Right ventricle myocardium superior (tissue), 1 donor: ENCODE measurements around the gene PARP14. TPM values are rescaled to one million over a fixed set of nuclear protein-coding genes. Genes with fewer than 3 reads are reported as not detected.
"Not testable (repeated sequence)": the region's sequence is repeated elsewhere in the genome, so short reads cannot be mapped to it uniquely, and the experiment has no call there.

Source experiments
- ATAC-seq: fragments of 200-7000 bp; cut with Tn5 transposase; one replicate; pipeline ENCODE4 v1.9.1; 2020; ENCODE audit warnings: mild to moderate bottlenecking; ENCODE audit not compliant: poor library complexity
- DNase-seq: peaks from one replicate; pipeline ENCODE4 v3.0.0-alpha.2; 2020
- intact Hi-C: fragments of 100-400 bp; cut with DNase I; formaldehyde crosslinking; loops from one replicate; pipeline ENCODE4 v1.11.2; 2022
- total RNA-seq: library from RNA; stranded (reverse); fragmentation: NEBNext Ultra II Directional; extraction: Animal tissue kit (Norgen Biotek cat#: 25700); gene quantifications from one replicate; pipeline ENCODE4 v1.2.1, GENCODE V29; 2021
- donor health status: DM: no; HTN: yes; CAD: no; lungs with severe emphysema.

The PARP14 gene
- total RNA-seq, 1 donor from 2014 or later, result 10.6 TPM

GRCh38 chr3:122705379-122705778 is 24.7 kb downstream of the PARP14 start:
- intact Hi-C loops, result no loop called here
- ATAC-seq (no peak), DNase-seq (no peak)

- intact Hi-C loops, DNase-seq, ATAC-seq: not testable (repeated sequence)
Measured at GRCh38 chr3:122710616-122711251, 30.1 kb downstream of the PARP14 start.

- intact Hi-C loops, result no loop called here
- ATAC-seq (no peak), DNase-seq (no peak)
Measured at GRCh38 chr3:122714273-122714672, 33.6 kb downstream of the PARP14 start.

GRCh38 chr3:122716667-122717066 is 36.0 kb downstream of the PARP14 start:
- no peak for DNase-seq
- no peak for ATAC-seq
- intact Hi-C loops, result no loop called here

GRCh38 chr3:122719273-122719921 is 38.8 kb downstream of the PARP14 start:
- ATAC-seq (no peak), DNase-seq (no peak)
- intact Hi-C loops, result no loop called here

GRCh38 chr3:122725106-122725505 is 44.5 kb downstream of the PARP14 start:
- ATAC-seq, result no peak
- intact Hi-C loops, result no loop called here
- DNase-seq, result no peak

GRCh38 chr3:122727294-122727693 is 46.7 kb downstream of the PARP14 start:
- DNase-seq (no peak), ATAC-seq (no peak)
- intact Hi-C loops, result no loop called here

- no peak for ATAC-seq
- intact Hi-C loops, result no loop called here
- no peak for DNase-seq
Measured at GRCh38 chr3:122727766-122728165, 47.1 kb downstream of the PARP14 start.

GRCh38 chr3:122728186-122728585 is 47.5 kb downstream of the PARP14 start:
- ATAC-seq (no peak), DNase-seq (no peak)
- intact Hi-C loops, result no loop called here

- intact Hi-C loops, result no loop called here
- no peak for ATAC-seq
- no peak for DNase-seq
Measured at GRCh38 chr3:122728756-122729514, 48.3 kb downstream of the PARP14 start.

GRCh38 chr3:122730240-122730639 is 49.6 kb downstream of the PARP14 start:
- ATAC-seq, result no peak
- intact Hi-C loops, result no loop called here

GRCh38 chr3:122732682-122733525 is 52.3 kb downstream of the PARP14 start:
- ATAC-seq, intact Hi-C loops, DNase-seq: not testable (repeated sequence)

More at GRCh38 chr3:122730240-122730639, 49.6 kb downstream of the PARP14 start:
- DNase-seq, result no peak

- DNase-seq (no peak), ATAC-seq (no peak)
- intact Hi-C loops, result no loop called here
Measured at GRCh38 chr3:122739172-122739571, 58.5 kb downstream of the PARP14 start.

GRCh38 chr3:122742234-122742633 is 61.6 kb downstream of the PARP14 start:
- DNase-seq (no peak), ATAC-seq (no peak)
- intact Hi-C loops, result no loop called here

- intact Hi-C loops, result no loop called here
- DNase-seq, result no peak
- ATAC-seq, result no peak
Measured at GRCh38 chr3:122743581-122744120, 63.0 kb downstream of the PARP14 start.

GRCh38 chr3:122745369-122746021 is 64.9 kb downstream of the PARP14 start:
- DNase-seq (no peak), ATAC-seq (no peak)
- intact Hi-C loops, result no loop called here

GRCh38 chr3:122747295-122747694 is 66.7 kb downstream of the PARP14 start:
- DNase-seq, ATAC-seq, intact Hi-C loops: not testable (repeated sequence)

GRCh38 chr3:122748347-122748746 is 67.7 kb downstream of the PARP14 start:
- no peak for DNase-seq
- intact Hi-C loops, result no loop called here
- ATAC-seq, result no peak
